GM23338 (cell line): Measurements from ENCODE around the gene UBE2E2. TPM values are rescaled to one million over a fixed set of nuclear protein-coding genes. Genes with fewer than 3 reads are reported as not detected.

Experiments
- ATAC-seq: fragments of 200-7000 bp; cut with Tn5 transposase; 3 replicates; pipeline ENCODE4 v1.9.1; 2020
- DNase-seq: peaks from one replicate; pipeline ENCODE4 v3.0.0-alpha.2; 2015; ENCODE audit warnings: low spot score
- H2AFZ ChIP-seq: fragments of 200-600 bp; sonication (generic); 2 replicates; pipeline ENCODE4 v1.8.0; 2016; ENCODE audit warnings: antibody characterized with exemption, mild to moderate bottlenecking, moderate library complexity
- H3F3A ChIP-seq: fragments of 200-600 bp; sonication (generic); replicated peaks from 2 replicates; pipeline ENCODE4 v1.8.0; 2017; ENCODE audit warnings: antibody characterized with exemption, mixed run types, low read depth
- H3K27ac ChIP-seq: fragments of 200-600 bp; sonication (generic); 2 replicates; pipeline ENCODE4 v1.6.1; 2016; ENCODE audit warnings: low read depth
- H3K27me3 ChIP-seq: fragments of 200-600 bp; sonication (generic); 2 replicates; pipeline ENCODE4 v1.8.0; 2016; ENCODE audit warnings: mild to moderate bottlenecking, mixed run types, moderate library complexity; ENCODE audit not compliant: insufficient read depth
- H3K36me3 ChIP-seq: fragments of 200-600 bp; sonication (generic); 2 replicates; pipeline ENCODE4 v1.8.0; 2016; ENCODE audit warnings: mild to moderate bottlenecking; ENCODE audit not compliant: insufficient read depth
- H3K4me1 ChIP-seq: fragments of 200-600 bp; sonication (generic); 2 replicates; pipeline ENCODE4 v1.8.0; 2016; ENCODE audit warnings: mild to moderate bottlenecking, moderate library complexity; ENCODE audit not compliant: insufficient read depth
- H3K4me2 ChIP-seq: fragments of 200-600 bp; sonication (generic); 2 replicates; pipeline ENCODE4 v1.7.1; 2017; ENCODE audit warnings: mixed run types
- H3K4me3 ChIP-seq: fragments of 200-600 bp; sonication (generic); 2 replicates; pipeline ENCODE4 v1.6.1; 2016; ENCODE audit warnings: mixed run types
- H3K79me2 ChIP-seq: fragments of 200-600 bp; sonication (generic); replicated peaks from 2 replicates; pipeline ENCODE4 v1.8.0; 2017; ENCODE audit warnings: mild to moderate bottlenecking; ENCODE audit not compliant: insufficient read depth
- H3K9me2 ChIP-seq: fragments of 200-600 bp; sonication (generic); 2 replicates; pipeline ENCODE4 v1.8.0; 2017; ENCODE audit not compliant: insufficient read depth
- H4K20me1 ChIP-seq: fragments of 200-600 bp; sonication (generic); replicated peaks from 2 replicates; pipeline ENCODE4 v1.8.0; 2017; ENCODE audit warnings: mild to moderate bottlenecking; ENCODE audit not compliant: insufficient read depth
- H3K27ac Mint-ChIP-seq: 2 replicates; pipeline ENCODE4 v1.8.0; 2020; ENCODE audit warnings: inconsistent platforms, mild to moderate bottlenecking, moderate library complexity, mixed read lengths
- H3K27me3 Mint-ChIP-seq: 3 replicates; pipeline ENCODE4 v1.8.0; 2022; ENCODE audit warnings: low read depth, mild to moderate bottlenecking, moderate library complexity, mixed read lengths, inconsistent platforms; ENCODE audit not compliant: insufficient read depth, poor library complexity
- H3K36me3 Mint-ChIP-seq: 3 replicates; pipeline ENCODE4 v1.8.0; 2021; ENCODE audit warnings: low read depth, mild to moderate bottlenecking, inconsistent platforms, moderate library complexity, mixed read lengths
- H3K4me1 Mint-ChIP-seq: 3 replicates; pipeline ENCODE4 v1.8.0; 2020; ENCODE audit warnings: mild to moderate bottlenecking, inconsistent platforms, mixed read lengths
- H3K4me3 Mint-ChIP-seq: 3 replicates; pipeline ENCODE4 v1.8.0; 2021; ENCODE audit warnings: moderate library complexity, mild to moderate bottlenecking, inconsistent platforms, mixed read lengths
- H3K9me3 Mint-ChIP-seq: 3 replicates; pipeline ENCODE4 v1.8.0; 2020; ENCODE audit warnings: moderate library complexity, mild to moderate bottlenecking, inconsistent platforms, mixed read lengths
- CREB1 ChIP-seq: fragments of 250-450 bp; sonication (Bioruptor Pico); IDR thresholded peaks from 2 replicates; pipeline ENCODE4 v1.5.0; 2020; ENCODE audit warnings: low read depth, mild to moderate bottlenecking, moderate library complexity
- EZH2 ChIP-seq: fragments of 200-600 bp; sonication (generic); IDR thresholded peaks from one replicate; pipeline ENCODE4 v1.8.0; 2017; ENCODE audit warnings: antibody characterized with exemption, mild to moderate bottlenecking, low read depth; ENCODE audit not compliant: unreplicated experiment
- EZH2phosphoT487 ChIP-seq: fragments of 200-600 bp; sonication (generic); IDR thresholded peaks from one replicate; pipeline ENCODE4 v1.8.1; 2018; ENCODE audit warnings: antibody characterized with exemption; ENCODE audit not compliant: unreplicated experiment
- JUNB ChIP-seq: IDR thresholded peaks from one replicate; pipeline ENCODE4 v1.6.1; 2016; ENCODE audit warnings: antibody characterized with exemption; ENCODE audit not compliant: unreplicated experiment
- NANOG ChIP-seq: IDR thresholded peaks from 2 replicates; pipeline ENCODE4 v1.6.1; 2016; ENCODE audit warnings: antibody characterized with exemption, borderline replicate concordance
- POLR2AphosphoS5 ChIP-seq: IDR thresholded peaks from 2 replicates; pipeline ENCODE4 v1.6.1; 2016; ENCODE audit warnings: antibody characterized with exemption, low read depth
- STAT1 ChIP-seq: IDR thresholded peaks from one replicate; pipeline ENCODE4 v1.6.1; 2016; ENCODE audit warnings: antibody characterized with exemption; ENCODE audit not compliant: unreplicated experiment
- ZNF114 ChIP-seq: fragments of 250-450 bp; sonication (Bioruptor Pico); IDR thresholded peaks from 2 replicates; pipeline ENCODE4 v1.5.0; 2020; ENCODE audit warnings: mild to moderate bottlenecking, moderate library complexity
- ZNF331 ChIP-seq: fragments of 250-450 bp; sonication (Bioruptor Pico); IDR thresholded peaks from 2 replicates; pipeline ENCODE4 v1.5.0; 2020; ENCODE audit warnings: low read depth, mild to moderate bottlenecking, moderate library complexity
- polyA plus RNA-seq: library from polyadenylated mRNA; unstranded; fragments of >200 nt; fragmentation: Nextera tagmentation; extraction: Ambion mirVana; gene quantifications from 2 replicates; pipeline ENCODE4 v1.2.1, GENCODE V29; 2016
- total RNA-seq: library from RNA; depleted of rRNA; stranded (reverse); fragments of >200 nt; shearing (Covaris generic); gene quantifications from 2 replicates; pipeline ENCODE4 v1.2.3, GENCODE V29; 2014
- TF ChIP-seq, protein P1 (sequence below): fragments of 250-450 bp; sonication (Bioruptor Pico); IDR thresholded peaks from 2 replicates; pipeline ENCODE4 v1.5.0; 2020; ENCODE audit warnings: mild to moderate bottlenecking, moderate library complexity
- TF ChIP-seq, protein P2 (sequence below): IDR thresholded peaks from 2 replicates; pipeline ENCODE4 v1.6.1; 2016; ENCODE audit warnings: antibody characterized with exemption
- TF ChIP-seq, protein P3 (sequence below), 2 experiments: fragments of 200-600 bp in 1 of 2; sonication (generic) in 1 of 2; conservative IDR thresholded peaks; 2 replicates each; pipeline versions ENCODE4 v1.5.1 to v1.6.1; 2016 to 2017; ENCODE audit warnings: antibody characterized with exemption in 2 of 2, low read depth in 2 of 2, mild to moderate bottlenecking in 2 of 2, moderate library complexity in 1 of 2
- TF ChIP-seq, protein P4 (sequence below): IDR thresholded peaks from one replicate; pipeline ENCODE4 v1.6.1; 2018; ENCODE audit warnings: antibody characterized with exemption; ENCODE audit not compliant: unreplicated experiment

Gene UBE2E2
- total and polyA plus RNA-seq, 2 experiments from 2014 or later = 86.9 to 169 TPM

DNA sequence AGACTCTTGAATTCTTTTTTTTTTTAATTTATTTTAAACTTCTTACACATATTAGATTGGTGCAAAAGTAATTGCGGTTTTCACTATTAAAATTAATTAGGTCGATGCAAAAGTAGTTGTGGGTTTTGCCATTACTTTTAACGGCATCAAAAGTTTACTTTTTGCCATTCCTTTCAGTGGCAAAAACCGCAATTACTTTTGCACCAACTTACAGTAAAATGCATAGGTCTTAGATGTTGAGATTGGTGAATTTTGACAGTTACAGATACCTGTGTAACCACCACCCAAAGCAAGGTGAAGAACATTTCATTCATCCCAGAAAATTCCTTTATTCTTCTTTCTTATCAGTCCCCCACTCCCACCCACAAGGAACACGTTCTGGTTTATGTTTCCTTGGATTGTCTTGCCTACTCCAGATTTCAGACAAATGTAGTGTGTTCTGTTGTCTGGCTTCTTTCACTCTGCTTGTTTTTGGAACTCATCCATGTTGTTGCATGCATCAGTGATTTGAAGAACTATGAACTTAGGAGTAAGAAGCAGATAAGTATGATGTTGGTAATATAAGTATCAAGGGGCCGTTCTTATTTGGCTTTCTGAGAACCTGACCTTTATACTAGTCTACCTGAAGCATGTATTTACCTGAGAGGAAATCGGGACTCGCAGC is 404.2 kb downstream of the UBE2E2 start:
- no peaks in the 10 kb centered on the region; the same call in 1 of the 2 replicates for H4K20me1 ChIP-seq
- H3K27me3 Mint-ChIP-seq = peaks cover 2% of the 10 kb centered on the region
- DNase-seq (no peak), ATAC-seq (no peak)
- TF ChIP-seq, protein P1, sequence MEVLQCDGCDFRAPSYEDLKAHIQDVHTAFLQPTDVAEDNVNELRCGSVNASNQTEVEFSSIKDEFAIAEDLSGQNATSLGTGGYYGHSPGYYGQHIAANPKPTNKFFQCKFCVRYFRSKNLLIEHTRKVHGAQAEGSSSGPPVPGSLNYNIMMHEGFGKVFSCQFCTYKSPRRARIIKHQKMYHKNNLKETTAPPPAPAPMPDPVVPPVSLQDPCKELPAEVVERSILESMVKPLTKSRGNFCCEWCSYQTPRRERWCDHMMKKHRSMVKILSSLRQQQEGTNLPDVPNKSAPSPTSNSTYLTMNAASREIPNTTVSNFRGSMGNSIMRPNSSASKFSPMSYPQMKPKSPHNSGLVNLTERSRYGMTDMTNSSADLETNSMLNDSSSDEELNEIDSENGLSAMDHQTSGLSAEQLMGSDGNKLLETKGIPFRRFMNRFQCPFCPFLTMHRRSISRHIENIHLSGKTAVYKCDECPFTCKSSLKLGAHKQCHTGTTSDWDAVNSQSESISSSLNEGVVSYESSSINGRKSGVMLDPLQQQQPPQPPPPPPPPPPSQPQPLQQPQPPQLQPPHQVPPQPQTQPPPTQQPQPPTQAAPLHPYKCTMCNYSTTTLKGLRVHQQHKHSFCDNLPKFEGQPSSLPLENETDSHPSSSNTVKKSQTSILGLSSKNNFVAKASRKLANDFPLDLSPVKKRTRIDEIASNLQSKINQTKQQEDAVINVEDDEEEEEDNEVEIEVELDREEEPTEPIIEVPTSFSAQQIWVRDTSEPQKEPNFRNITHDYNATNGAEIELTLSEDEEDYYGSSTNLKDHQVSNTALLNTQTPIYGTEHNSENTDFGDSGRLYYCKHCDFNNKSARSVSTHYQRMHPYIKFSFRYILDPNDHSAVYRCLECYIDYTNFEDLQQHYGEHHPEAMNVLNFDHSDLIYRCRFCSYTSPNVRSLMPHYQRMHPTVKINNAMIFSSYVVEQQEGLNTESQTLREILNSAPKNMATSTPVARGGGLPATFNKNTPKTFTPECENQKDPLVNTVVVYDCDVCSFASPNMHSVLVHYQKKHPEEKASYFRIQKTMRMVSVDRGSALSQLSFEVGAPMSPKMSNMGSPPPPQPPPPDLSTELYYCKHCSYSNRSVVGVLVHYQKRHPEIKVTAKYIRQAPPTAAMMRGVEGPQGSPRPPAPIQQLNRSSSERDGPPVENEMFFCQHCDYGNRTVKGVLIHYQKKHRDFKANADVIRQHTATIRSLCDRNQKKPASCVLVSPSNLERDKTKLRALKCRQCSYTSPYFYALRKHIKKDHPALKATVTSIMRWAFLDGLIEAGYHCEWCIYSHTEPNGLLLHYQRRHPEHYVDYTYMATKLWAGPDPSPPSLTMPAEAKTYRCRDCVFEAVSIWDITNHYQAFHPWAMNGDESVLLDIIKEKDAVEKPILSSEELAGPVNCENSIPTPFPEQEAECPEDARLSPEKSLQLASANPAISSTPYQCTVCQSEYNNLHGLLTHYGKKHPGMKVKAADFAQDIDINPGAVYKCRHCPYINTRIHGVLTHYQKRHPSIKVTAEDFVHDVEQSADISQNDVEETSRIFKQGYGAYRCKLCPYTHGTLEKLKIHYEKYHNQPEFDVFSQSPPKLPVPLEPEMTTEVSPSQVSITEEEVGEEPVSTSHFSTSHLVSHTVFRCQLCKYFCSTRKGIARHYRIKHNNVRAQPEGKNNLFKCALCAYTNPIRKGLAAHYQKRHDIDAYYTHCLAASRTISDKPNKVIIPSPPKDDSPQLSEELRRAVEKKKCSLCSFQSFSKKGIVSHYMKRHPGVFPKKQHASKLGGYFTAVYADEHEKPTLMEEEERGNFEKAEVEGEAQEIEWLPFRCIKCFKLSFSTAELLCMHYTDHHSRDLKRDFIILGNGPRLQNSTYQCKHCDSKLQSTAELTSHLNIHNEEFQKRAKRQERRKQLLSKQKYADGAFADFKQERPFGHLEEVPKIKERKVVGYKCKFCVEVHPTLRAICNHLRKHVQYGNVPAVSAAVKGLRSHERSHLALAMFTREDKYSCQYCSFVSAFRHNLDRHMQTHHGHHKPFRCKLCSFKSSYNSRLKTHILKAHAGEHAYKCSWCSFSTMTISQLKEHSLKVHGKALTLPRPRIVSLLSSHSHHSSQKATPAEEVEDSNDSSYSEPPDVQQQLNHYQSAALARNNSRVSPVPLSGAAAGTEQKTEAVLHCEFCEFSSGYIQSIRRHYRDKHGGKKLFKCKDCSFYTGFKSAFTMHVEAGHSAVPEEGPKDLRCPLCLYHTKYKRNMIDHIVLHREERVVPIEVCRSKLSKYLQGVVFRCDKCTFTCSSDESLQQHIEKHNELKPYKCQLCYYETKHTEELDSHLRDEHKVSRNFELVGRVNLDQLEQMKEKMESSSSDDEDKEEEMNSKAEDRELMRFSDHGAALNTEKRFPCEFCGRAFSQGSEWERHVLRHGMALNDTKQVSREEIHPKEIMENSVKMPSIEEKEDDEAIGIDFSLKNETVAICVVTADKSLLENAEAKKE = no peak
- TF ChIP-seq ZNF331 (CRISPR knock-in tag) = no peak
- TF ChIP-seq, protein P2, sequence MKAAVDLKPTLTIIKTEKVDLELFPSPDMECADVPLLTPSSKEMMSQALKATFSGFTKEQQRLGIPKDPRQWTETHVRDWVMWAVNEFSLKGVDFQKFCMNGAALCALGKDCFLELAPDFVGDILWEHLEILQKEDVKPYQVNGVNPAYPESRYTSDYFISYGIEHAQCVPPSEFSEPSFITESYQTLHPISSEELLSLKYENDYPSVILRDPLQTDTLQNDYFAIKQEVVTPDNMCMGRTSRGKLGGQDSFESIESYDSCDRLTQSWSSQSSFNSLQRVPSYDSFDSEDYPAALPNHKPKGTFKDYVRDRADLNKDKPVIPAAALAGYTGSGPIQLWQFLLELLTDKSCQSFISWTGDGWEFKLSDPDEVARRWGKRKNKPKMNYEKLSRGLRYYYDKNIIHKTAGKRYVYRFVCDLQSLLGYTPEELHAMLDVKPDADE = no peak
- TF ChIP-seq, protein P3, sequence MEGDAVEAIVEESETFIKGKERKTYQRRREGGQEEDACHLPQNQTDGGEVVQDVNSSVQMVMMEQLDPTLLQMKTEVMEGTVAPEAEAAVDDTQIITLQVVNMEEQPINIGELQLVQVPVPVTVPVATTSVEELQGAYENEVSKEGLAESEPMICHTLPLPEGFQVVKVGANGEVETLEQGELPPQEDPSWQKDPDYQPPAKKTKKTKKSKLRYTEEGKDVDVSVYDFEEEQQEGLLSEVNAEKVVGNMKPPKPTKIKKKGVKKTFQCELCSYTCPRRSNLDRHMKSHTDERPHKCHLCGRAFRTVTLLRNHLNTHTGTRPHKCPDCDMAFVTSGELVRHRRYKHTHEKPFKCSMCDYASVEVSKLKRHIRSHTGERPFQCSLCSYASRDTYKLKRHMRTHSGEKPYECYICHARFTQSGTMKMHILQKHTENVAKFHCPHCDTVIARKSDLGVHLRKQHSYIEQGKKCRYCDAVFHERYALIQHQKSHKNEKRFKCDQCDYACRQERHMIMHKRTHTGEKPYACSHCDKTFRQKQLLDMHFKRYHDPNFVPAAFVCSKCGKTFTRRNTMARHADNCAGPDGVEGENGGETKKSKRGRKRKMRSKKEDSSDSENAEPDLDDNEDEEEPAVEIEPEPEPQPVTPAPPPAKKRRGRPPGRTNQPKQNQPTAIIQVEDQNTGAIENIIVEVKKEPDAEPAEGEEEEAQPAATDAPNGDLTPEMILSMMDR (conservative IDR thresholded peaks at IDR 0.05; ENCODE audit: low read depth in 2 of 2) = no peak
- no peak for TF ChIP-seq STAT1
- no peak for TF ChIP-seq NANOG
- TF ChIP-seq POLR2AphosphoS5 = no peak
- TF ChIP-seq CREB1 (CRISPR knock-in tag) = no peak
- TF ChIP-seq EZH2 = no peak
- no peak for TF ChIP-seq EZH2phosphoT487
- no peak for TF ChIP-seq JUNB
- no peak for TF ChIP-seq ZNF114 (CRISPR knock-in tag)
- TF ChIP-seq, protein P4, sequence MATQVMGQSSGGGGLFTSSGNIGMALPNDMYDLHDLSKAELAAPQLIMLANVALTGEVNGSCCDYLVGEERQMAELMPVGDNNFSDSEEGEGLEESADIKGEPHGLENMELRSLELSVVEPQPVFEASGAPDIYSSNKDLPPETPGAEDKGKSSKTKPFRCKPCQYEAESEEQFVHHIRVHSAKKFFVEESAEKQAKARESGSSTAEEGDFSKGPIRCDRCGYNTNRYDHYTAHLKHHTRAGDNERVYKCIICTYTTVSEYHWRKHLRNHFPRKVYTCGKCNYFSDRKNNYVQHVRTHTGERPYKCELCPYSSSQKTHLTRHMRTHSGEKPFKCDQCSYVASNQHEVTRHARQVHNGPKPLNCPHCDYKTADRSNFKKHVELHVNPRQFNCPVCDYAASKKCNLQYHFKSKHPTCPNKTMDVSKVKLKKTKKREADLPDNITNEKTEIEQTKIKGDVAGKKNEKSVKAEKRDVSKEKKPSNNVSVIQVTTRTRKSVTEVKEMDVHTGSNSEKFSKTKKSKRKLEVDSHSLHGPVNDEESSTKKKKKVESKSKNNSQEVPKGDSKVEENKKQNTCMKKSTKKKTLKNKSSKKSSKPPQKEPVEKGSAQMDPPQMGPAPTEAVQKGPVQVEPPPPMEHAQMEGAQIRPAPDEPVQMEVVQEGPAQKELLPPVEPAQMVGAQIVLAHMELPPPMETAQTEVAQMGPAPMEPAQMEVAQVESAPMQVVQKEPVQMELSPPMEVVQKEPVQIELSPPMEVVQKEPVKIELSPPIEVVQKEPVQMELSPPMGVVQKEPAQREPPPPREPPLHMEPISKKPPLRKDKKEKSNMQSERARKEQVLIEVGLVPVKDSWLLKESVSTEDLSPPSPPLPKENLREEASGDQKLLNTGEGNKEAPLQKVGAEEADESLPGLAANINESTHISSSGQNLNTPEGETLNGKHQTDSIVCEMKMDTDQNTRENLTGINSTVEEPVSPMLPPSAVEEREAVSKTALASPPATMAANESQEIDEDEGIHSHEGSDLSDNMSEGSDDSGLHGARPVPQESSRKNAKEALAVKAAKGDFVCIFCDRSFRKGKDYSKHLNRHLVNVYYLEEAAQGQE = no peak
- no peak overlapping the region for H3K27ac Mint-ChIP-seq
- no peak overlapping the region for H2AFZ ChIP-seq
- H3K27me3 ChIP-seq = no peaks in the 10 kb centered on the region
- no peaks in the 10 kb centered on the region for H3K36me3 ChIP-seq
- H3K4me2 ChIP-seq = no peak overlapping the region
- H3K36me3 Mint-ChIP-seq = no peaks in the 10 kb centered on the region
- H3K9me3 Mint-ChIP-seq = no peaks in the 10 kb centered on the region
- H3K79me2 ChIP-seq = no peaks in the 10 kb centered on the region
- no peak overlapping the region for H3K4me3 ChIP-seq
- H3F3A ChIP-seq = no peaks in the 10 kb centered on the region
- peaks cover 57% of the 10 kb centered on the region for H3K4me1 Mint-ChIP-seq
- peaks cover 38% of the 10 kb centered on the region for H3K4me1 ChIP-seq
- H3K4me3 Mint-ChIP-seq = no peak overlapping the region
- no peaks in the 10 kb centered on the region for H3K9me2 ChIP-seq
- no peak overlapping the region for H3K27ac ChIP-seq
